Astrocyte of the hippocampus (primary cell): ENCODE results near the gene SNIP1.
"Not testable (repeated sequence)": the region's sequence is repeated elsewhere in the genome, so short reads cannot be mapped to it uniquely, and the experiment has no call there.

ENCODE experiments used
- DNase-seq: peaks from one replicate; pipeline ENCODE4 v3.0.0; 2011; ENCODE audit warnings: low read depth, low spot score

Gene SNIP1

DNA sequence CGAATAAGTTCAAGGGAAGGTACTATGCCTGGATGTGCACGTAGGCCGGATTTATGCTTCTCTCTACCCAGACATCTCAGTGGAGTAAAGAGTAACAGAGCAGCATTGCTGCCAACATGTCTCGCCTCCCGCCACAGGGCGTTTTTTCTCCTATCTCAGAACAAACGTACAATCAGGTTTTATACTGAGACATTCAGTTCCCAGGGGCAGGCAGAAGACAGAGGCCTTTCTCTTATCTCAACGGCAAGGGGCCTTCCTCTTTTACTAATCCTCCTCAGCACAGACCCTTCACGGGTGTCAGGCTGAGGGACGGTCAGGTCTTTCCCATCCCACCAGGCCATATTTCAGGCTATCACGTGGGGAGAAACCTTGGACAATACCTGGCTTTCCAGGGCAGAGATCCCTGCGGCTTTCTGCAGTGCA, 5.9 kb upstream of the SNIP1 start:
- DNase-seq: not testable (repeated sequence)

DNA sequence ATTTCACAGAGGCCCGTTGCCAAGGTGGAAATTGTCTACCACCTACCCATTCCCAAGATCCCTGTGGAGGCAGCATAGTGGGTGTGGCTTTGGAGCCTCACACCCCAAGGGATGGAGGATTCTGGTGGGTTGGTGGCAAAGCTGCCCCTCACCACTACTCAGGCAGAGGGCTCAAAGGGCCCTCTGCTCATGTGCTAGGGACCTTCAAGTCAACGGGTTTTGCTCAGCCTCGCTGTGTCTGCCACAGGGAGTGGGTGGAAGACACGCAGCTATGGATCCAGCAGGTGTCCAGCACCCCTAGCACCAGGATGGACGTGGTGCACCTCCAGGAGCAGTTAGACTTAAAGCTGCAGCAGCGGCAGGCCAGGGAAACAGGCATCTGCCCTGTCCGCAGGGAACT, 5.0 kb upstream of the SNIP1 start:
- DNase-seq: no peak

DNA sequence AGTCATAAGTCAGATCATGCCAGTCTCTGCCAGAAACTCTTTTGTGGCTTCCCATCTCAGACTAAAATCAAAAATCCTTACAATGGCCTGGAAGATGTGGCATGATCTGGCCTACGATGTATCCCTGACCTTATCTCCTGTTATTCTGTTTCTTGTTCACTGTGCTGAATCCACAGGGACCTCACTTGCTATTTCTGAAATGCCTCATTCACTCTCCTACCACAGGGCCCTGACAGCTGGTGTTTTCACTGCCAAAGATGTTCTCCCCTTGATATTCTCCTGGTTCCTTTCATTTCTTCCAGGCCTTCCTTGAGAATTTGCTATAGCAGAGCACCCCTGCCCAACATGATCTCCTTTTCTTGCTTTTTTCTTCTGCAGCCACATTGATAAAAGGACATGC, 4.3 kb upstream of the SNIP1 start:
- no peak for DNase-seq

DNA sequence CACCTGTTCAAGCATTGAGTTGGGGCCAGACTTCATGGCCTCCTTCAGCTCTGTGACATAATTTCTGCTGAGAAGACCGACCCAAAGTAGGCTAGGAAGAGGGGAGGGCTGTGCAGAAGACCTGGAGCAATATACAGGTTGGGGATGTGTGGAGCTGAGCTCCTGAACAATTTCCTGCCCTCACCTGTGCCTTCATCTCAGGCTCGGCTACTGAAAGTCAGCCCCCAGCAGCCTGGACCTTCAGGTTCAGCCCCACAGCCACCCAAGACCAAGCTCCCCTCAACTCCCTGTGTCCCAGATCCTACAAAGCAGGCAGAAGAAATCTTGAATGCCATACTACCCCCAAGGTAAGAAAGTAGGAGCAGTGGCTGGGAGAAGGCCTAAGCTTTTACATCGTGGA, 3.3 kb upstream of the SNIP1 start:
- no peak for DNase-seq

DNA sequence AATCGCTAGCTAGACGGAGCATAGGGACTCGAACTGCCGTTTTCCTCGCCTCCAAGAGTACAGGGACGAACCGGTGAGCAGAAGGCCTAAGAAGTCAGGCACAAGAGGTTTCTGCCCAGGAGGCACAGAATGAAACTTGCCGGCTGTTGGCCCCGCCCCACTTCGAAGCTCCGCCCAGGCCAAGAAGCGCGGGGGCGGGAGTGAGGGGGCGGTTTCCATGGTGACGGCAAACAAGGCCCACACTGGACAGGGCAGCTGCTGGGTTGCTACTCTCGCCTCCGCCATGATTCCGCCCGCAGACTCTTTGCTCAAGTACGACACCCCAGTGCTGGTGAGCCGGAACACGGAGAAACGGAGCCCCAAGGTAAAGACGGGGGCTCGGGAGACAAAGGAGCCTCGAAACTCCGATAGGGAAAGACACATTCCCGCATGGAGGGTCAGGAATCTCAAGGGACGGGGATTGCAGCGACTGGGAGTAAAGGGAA, 2.7 kb upstream of the SNIP1 start, which contains the start of gene DNALI1:
TSS of gene DNALI1 (plus strand) at position 229 of the 485 bp plus-strand sequence. CDS start at position 284, 55 bp downstream.
- DNase-seq: peak; percentile 97

DNA sequence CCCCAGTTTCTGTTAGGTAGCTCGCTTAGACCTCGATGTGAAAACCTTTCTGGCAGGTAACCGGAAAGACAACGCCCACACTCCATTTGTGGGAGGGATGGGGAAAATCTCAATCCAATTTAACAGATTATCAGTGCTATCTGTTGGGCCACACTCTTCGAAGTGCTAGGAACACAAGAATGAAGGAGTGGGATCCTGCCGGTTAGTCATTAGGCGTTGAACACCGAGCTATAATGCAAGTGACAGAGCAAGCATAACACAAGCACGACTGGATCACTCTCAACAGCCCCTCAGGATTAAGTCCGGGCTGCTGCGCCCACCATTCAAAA, 531 bp downstream of the SNIP1 start:
- no peak for DNase-seq

DNA sequence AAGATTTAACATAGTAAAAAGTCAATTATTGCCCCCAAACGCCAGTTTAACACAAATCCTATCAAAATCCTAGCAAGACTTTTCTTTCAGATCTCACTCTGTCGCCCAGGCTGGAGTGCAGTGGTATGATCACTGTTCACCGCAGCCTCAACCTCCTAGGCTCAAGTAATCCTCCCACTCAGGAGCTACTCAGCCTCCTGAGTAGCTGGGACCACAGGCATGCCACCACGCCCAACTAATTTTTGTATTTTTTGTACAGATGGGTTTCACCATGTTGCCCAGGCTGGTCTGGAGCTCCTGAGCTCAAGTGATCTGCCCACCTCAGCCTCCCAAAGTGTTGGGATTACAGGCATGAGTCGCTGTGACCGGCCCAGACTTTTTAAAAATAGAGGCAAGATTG, 4.8 kb downstream of the SNIP1 start:
- peak; percentile 44 for DNase-seq

DNA sequence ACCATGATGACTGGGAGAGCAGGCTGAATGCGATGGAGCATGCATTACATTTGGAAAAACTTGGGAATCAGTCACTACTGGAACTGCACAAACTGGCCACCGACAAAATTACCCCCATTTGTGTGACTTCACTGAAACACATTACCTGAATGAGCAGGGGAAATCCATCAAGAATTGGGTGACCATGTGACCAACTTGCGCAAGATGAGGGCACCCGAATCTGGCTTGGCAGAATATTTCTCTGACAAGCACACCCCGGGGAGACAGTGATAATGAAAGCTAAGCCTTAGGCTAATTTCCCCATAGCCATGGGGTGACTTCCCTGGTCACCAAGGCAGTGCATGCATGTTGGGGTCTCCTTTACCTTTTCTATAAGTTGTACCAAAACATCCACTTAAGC, 9.1 kb downstream of the SNIP1 start:
- DNase-seq: no peak

DNA sequence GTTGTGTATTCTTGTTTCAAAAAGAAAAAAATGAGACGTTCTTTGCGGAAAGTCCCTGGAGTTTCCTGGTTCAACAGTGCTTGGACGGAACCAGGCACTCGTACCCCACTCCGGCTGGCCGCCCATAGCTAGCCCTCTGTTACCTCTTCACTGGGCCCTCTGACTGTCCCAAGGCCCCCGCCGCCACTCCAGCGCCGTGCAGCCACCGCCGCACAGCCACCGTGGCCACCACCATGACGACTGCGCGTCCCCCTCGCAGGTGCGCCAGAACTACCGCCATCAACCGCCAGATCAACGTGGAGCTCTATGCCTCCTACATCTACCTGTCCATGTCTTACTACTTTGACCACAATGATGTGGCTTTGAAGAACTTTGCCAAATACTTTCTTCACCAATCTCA, 9.6 kb downstream of the SNIP1 start:
- DNase-seq: no peak

DNA sequence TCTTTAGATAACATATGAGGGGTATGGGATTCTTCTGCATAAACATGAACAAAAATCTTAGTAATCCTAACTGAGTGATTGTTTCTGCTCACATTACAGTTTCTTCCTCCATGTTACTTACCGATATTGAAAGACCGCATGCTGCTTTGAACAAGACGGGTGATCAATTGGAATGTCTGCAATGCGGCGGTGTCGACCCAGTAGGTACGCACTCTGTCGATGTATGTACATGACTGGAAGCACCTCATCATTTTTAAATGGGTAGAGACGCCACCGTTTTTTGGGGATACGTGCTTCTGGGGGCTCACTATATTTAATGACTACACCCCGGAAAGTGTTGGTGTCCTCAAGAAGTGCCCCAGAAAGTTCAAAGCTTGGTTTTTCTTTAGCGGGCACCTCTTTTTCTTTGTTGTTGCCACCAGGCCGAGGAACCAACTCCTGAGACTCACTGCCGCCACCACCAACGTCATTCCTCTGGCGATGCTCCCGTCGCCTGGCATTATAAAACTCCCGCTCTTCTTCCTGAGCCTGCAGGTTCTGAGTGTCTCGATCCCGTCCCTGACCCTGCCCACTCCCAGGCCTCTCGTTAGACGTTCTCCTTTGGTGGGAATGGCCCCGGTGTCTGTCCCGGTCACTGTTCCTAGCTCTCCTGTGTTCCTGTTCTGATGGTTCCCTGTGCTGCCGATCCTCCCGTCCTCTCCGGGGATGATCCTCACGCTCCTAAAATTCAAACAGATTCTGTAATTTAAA, 13.9 kb downstream of the SNIP1 start:
- DNase-seq: no peak

DNA sequence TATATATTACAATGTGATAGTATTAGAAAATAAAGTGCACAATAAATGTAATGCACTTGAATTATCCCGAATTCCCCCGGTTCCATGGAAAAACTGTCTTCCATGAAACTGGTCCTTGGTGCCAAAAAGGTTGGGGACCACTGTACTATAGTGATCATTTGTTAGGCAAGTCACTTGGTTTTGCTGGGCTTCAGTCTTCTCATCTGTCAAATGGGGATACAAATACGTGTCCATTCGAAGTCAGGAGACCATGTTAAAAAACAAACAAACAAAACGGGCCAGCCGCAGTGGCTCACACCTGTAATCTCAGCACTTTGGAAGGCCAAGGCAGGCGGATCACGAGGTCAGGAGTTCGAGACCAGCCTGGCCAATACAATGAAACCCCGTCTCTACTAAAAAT, 14.9 kb downstream of the SNIP1 start:
- DNase-seq: not testable (repeated sequence)

DNA sequence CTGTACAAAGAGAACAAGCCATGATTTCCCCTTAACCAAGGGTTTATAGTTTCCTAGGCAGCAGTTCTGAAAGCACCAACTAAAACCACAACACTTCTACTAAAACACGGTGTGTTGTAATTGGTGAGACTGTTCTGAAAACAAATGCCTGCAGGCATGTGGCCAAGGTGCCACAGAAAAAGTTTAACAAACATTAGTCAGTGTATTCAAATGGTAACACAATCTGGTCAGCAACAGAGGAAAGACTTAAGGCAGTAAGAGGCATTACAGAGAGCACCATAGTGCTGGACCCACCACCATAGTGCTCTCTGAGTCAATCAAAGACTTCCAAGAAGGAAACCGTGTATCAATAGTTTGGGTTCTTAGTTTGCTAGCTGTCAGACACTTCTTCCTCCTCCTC, 16.7 kb downstream of the SNIP1 start:
- DNase-seq: peak; percentile 93

DNA sequence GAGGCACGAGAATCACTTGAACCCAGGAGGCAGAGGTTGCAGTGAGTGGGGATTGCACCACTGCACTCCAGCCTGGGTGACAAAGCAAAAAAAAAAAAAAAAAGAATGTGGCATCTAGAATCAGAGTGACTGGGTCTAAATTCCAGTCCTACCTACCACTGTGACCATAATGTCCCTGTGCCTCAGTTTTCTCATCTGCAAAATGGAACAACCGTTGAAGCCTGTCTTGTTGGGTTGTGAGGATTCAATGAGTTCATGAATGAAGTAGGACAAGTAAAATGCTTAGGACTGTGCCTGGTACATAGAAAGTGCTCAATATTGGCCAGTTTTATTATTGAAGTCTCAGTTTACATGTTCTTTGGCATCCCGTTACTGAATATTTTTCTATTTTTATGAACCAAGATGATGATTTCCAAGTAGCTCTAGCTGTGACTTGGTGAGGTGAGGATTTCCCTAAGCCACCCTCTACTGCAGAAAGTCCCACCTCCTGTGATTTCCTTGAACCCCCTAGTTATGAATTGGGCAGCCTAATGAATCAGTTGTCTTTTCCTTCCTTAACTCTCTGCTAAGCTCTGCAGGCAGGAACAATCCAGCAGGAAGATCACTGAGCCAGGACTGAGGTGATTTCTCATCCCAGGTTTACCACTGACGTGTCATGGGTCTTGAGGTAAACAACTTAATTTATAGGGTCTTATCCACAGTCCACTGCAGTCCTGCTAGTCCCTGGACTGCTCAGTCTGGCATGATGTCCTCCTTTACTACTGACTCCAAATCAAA, 20.6 kb downstream of the SNIP1 start:
- DNase-seq: no peak

DNA sequence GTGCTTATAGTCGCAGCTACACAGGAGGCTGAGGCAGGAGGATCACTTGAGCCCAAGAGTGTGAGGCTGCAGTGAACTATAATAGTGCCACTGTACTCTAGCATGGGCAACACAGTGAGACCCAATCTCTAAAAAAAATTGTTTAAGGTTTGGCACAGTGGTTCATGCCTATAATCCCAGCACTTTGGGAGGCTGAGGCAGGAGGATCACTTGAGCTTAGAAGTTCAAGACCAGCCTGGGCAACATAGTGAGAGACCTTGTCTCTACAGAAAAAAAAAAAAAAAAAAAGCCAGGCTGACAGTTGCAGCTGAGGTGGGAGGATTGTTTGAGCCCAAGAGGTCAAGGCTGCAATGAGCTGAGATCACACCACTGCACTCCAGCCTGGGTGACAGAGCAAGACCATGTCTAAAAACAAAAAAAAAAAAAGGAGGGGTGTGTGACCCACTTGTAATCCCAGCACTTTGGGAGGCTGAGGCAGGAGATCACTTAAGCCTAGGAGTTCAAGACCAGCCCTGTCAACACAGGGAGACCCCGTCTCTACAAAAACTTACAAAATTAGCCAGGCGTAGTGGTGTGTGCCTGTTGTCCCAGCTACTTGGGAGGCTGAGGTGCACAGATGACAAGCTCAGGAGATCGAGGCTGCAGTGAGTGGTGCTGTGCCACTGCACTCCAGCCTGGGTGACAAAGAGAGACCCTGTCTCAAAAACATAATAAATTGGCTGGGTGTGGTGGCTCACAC, 21.5 kb downstream of the SNIP1 start:
- not testable (repeated sequence) for DNase-seq

DNA sequence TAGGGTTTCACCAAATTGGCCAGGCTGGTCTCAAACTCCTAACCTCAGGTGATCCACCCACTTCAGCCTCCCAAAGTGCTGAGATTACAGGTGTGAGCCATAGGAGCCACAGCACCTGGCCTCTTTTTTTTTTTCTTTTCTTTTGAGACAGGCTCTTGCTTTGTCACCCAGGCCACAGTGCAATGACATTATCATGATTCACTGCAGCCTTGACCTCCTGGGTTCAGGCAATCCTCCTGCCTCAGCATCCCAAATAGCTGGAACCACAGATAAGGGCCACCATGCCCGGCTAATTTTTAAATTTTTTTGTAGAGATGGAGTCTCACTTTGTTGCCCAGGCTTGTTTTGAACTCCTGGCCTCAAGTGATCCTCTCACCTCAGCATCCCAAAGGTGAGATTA, 24.2 kb downstream of the SNIP1 start:
- DNase-seq: not testable (repeated sequence)

DNA sequence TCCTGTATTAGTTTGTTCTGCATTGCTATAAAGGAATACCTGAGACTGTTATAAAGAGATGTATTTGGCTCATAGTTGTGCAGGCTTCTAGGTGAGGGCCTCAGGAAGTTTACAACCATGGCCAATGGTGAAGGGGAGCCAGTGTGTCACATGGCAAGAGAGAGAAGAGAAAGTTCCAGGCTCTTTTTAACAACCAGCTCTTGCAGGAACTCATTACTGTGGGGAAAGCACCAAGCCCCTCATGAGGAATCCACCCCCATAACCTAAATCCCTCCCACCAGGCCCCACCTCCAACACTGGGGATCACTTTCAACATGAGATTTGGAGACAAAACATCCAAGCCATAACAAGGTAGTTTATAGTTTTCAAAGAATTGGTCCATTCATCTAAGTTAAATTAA, 34.5 kb downstream of the SNIP1 start:
- DNase-seq: no peak

DNA sequence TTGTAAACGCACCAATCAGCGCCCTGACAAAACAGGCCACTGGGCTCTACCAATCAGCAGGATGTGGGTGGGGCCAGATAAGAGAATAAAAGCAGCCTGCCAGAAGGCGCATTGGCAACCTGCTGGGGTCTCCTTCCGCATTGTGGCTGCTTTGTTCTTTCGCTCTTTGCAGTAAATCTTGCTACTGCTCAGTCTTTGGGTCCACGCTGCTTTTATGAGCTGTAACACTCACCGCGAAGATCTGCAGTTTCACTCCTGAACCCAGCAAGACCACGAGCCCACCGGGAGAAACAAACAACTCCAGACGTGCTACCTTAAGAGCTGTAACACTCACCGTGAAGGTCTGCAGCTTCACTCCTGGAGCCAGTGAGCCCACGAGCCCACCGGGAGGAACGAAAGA, 35.2 kb downstream of the SNIP1 start:
- DNase-seq: not testable (repeated sequence)

DNA sequence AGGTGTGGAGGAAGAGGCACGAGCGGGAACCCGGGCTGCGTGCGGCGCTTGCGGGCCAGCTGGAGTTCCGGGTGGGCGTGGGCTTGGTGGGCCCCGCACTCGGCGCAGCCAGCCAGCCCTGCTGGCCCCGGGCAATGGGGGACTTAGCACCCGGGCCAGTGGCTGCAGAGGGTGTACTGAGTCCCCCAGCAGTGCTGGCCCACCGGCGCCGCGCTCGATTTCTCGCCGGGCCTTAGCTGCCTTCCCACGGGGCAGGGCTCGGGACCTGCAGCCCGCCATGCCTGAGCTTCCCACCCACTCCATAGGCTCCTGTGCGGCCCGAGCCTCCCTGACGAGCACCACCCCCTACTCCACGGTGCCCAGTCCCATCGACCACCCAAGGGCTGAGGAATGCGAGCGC, 35.9 kb downstream of the SNIP1 start:
- DNase-seq: not testable (repeated sequence)

DNA sequence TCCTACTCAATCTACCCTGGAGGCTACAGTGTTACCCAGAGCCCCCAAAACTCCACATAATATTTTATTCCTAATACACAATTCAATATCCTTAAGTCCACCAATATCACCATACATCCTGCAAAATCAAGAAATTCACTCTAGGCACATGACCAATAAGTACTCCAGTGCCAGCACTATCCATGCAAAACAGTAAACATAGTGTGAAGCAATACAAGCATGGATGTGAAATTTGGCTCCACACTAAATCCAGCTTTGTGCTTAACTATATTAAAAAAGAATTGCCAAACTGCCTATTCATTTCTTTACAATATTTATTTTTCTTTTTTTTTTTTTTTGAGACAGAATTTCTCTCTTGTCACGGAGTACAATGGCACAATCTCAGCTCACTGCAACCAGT, 36.5 kb downstream of the SNIP1 start:
- no peak for DNase-seq

DNA sequence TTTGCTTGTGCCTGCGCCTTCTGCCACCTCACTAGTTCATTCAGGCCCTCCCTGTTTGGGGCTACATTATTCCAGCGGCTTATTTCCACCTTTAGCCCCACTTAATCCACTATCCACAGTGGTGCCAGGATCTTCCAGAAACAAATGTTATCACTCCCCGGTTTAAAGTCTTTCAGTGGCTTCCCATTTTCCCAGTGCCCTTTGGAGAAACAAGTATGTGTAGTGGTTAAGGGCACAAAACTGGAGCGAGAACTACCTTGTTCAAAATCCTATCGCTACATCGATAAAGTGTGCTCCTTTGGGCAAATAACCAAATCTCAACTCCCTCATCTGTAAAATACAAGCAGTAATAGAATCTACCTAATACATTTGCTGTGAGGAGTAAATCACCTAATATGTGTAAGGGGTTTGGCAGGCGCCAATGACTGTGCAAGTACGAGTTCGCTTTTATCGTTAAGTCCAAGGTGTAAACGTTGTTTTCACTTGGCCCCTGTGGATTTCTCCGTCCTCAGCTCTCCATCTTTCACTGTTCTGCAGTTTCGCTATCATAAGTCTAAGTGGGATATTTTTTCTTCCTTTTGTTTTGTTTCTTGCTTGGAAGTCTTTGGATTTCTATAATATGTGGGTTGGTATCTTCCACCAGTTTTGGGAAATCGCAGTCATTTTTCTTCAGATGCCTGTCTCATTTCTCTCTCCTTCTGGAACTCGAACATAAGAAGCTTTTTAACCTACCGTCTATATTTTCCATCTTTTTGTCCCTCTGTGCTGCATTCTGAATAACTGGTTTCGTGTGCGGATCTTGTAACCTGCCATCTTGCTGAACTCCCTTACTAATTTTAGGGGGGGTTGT, 38.7 kb downstream of the SNIP1 start:
- no peak for DNase-seq
